H1 (cell line): ENCODE measurements around the gene MAP2K1. TPM values are rescaled to one million over a fixed set of nuclear protein-coding genes. Genes with fewer than 3 reads are reported as not detected.

Source experiments
- GTF2F1 ChIP-seq: IDR thresholded peaks from 2 replicates; pipeline ENCODE4 v1.6.1; 2012; ENCODE audit warnings: low read depth, low read length, improper control_type of control experiment, borderline replicate concordance
- RBBP5 ChIP-seq: IDR thresholded peaks from 2 replicates; pipeline ENCODE4 v1.7.1; 2012; ENCODE audit warnings: low read depth, mild to moderate bottlenecking, inconsistent platforms, low read length, moderate library complexity, borderline replicate concordance
- polyA plus RNA-seq, 7 experiments: library from polyadenylated mRNA; depleted of rRNA in 3 of 7; stranded (reverse) in 5 of 7; unstranded in 2 of 7; fragments of >200 nt in 5 of 7; fragments of 200-250 nt in 2 of 7; gene quantifications; 1 replicate in 5 of 7; 2 replicates in 1 of 7; 4 replicates in 1 of 7; pipeline versions ENCODE4 v1.2.1 to v1.2.3, GENCODE V29; 2011 to 2013; ENCODE audit warnings: missing spikeins in 2 of 7, mixed read lengths in 2 of 7
- total RNA-seq: library from RNA; stranded (reverse); fragmentation: NEBNext Ultra II Directional; extraction: Animal tissue kit (Norgen Biotek cat#: 25700); gene quantifications from 2 replicates; pipeline ENCODE4 v1.2.1, GENCODE V29; 2021

The MAP2K1 gene
- total and polyA plus RNA-seq, 2 of the 8 experiments (the other 6 are each of a cell fraction or from before 2014, with no cell fraction given) = 54.7 to 78.2 TPM

DNA sequence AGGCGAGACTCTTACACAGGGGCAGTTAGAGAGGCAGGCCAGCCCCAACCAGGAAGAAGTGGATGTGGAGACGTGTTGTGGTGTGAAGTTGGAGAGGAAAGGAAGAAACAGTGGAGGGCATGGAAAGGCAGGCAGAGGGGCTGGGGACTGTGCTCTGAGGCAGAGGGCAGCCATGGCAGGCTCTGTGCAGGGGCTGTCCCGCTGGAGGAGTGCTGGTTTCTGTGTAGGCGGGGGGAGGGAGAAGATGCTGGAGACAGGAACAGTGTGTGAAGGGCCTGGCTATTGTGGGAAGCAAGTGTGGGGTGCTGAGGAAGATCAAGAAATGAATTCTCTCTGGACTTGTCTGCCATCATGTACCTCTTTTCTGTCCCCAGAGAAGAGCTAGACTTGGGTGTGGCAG, 89.8 kb downstream of the MAP2K1 start (continued):
- TF ChIP-seq RBBP5 (no peak), GTF2F1 (no peak)
